RWPE2 (cell line): Measurements from ENCODE around the gene INPP5A.
A peak's percentile ranks its signal among the peaks of the same experiment; 100 is the strongest.

Experiments
- ATAC-seq: fragments of 200-7000 bp; cut with Tn5 transposase; 3 replicates; pipeline ENCODE4 v1.9.1; 2021; ENCODE audit warnings: low read depth
- DNase-seq: peaks from one replicate; pipeline ENCODE4 v3.0.0-alpha.2; 2020; ENCODE audit warnings: low spot score
- H3K27ac ChIP-seq: fragments of 450-650 bp; 2 replicates; pipeline ENCODE4 v1.5.1; 2017; ENCODE audit warnings: mild to moderate bottlenecking; ENCODE audit not compliant: poor library complexity, severe bottlenecking
- H3K27me3 ChIP-seq: fragments of 250-450 bp; sonication (Bioruptor Pico); 2 replicates; pipeline ENCODE4 v1.5.1; 2021; ENCODE audit warnings: mild to moderate bottlenecking, moderate library complexity; ENCODE audit not compliant: insufficient read depth, poor library complexity, severe bottlenecking
- H3K36me3 ChIP-seq: fragments of 250-450 bp; sonication (Bioruptor Pico); 2 replicates; pipeline ENCODE4 v1.5.1; 2020; ENCODE audit warnings: low read depth, mild to moderate bottlenecking, moderate library complexity
- H3K4me1 ChIP-seq: fragments of 250-450 bp; sonication (Bioruptor Pico); 2 replicates; pipeline ENCODE4 v1.5.1; 2021; ENCODE audit warnings: mild to moderate bottlenecking, moderate library complexity; ENCODE audit not compliant: insufficient read depth, poor library complexity, severe bottlenecking
- H3K4me3 ChIP-seq: fragments of 250-450 bp; sonication (Bioruptor Pico); 2 replicates; pipeline ENCODE4 v1.5.1; 2021; ENCODE audit warnings: mild to moderate bottlenecking, moderate library complexity; ENCODE audit not compliant: severe bottlenecking
- H3K9me3 ChIP-seq: fragments of 250-450 bp; sonication (Bioruptor Pico); 2 replicates; pipeline ENCODE4 v1.5.1; 2021; ENCODE audit warnings: mild to moderate bottlenecking, moderate library complexity; ENCODE audit not compliant: severe bottlenecking
- TF ChIP-seq, protein P1 (sequence below): fragments of 450-650 bp; IDR thresholded peaks from one replicate; pipeline ENCODE4 v1.5.1; 2017; ENCODE audit warnings: mild to moderate bottlenecking, moderate library complexity; ENCODE audit not compliant: poor library complexity, severe bottlenecking

INPP5A gene

DNA sequence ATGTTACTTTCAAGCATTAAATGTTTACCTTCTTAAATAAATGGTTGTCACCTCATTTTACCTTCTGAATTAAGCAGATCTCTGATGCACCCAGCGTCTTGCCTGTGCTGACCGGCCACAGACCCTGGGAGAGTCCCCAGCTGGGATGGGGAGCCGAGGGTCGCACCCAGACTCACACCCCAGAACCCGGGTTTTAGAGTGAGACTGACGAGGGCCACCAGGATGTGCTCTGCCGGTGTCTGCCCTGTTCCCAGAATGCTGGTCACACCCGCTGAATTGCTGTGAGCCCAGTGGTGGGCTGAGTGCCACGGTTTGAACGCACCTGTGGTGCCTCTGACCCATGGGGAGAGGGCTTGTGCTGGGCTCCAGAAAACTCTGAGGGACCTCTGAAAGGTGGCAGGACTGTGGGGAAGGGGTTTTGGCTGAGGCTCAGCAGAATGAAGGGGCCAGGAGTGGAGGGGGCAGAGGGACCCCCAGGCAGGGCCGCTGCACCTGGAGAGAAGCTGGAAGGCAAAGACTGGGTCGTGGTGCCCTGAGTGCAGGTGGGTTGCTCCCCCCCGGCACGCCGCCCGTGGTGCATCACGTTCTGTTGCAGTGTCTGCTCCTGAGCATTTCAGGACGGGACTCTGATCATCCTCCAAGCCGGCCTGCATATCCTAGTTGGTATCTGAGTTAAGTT, 39.2 kb downstream of the INPP5A start:
- Histone ChIP-seq H3K27me3 (no peaks in the 10 kb centered on the region), H3K27ac (no peak overlapping the region), H3K9me3 (no peaks in the 10 kb centered on the region), H3K4me1 (peaks cover 16% of the 10 kb centered on the region), H3K36me3 (no peaks in the 10 kb centered on the region), H3K4me3 (no peak overlapping the region)
- ATAC-seq (no peak), DNase-seq (no peak)
- TF ChIP-seq, protein P1, sequence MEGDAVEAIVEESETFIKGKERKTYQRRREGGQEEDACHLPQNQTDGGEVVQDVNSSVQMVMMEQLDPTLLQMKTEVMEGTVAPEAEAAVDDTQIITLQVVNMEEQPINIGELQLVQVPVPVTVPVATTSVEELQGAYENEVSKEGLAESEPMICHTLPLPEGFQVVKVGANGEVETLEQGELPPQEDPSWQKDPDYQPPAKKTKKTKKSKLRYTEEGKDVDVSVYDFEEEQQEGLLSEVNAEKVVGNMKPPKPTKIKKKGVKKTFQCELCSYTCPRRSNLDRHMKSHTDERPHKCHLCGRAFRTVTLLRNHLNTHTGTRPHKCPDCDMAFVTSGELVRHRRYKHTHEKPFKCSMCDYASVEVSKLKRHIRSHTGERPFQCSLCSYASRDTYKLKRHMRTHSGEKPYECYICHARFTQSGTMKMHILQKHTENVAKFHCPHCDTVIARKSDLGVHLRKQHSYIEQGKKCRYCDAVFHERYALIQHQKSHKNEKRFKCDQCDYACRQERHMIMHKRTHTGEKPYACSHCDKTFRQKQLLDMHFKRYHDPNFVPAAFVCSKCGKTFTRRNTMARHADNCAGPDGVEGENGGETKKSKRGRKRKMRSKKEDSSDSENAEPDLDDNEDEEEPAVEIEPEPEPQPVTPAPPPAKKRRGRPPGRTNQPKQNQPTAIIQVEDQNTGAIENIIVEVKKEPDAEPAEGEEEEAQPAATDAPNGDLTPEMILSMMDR: no peak

DNA sequence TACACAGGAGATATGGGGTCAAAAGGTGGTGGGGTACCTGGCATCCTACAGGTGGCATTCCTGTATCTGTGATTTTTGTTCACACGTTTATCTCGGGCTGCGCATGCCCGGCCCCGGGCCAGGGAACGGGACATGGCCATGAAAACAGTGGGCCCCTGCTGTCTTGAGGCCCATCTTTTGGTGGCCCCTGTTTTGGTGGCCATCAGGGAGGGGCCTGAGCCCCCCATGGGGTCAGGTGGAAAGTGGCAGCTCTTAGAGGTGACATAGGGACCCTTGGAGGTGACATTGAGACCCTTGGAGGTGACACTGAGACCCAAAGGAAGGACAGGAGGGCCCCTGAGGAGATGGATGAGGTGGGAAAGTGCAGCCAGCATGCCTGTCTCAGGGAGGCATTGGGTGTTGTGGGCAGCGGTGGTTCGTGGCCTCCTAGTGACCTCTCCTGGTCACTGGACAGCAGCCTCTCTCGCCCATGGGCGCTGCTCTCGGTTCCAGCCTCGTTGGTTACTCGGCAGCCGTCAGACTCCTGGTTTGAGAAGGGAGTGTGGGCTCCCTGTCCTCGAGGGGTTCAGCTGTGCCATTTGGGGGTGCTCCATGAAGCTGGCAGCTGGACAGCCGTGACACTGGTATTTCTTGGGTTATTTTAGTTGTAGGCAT, 39.9 kb downstream of the INPP5A start:
- Histone ChIP-seq H3K4me3 (no peak overlapping the region), H3K36me3 (no peaks in the 10 kb centered on the region), H3K27me3 (no peaks in the 10 kb centered on the region), H3K27ac (no peak overlapping the region), H3K4me1 (peaks cover 14% of the 10 kb centered on the region), H3K9me3 (no peaks in the 10 kb centered on the region)
- ATAC-seq (peak; percentile 31; the same call in 1 of the 3 replicates), DNase-seq (no peak)
- TF ChIP-seq, protein P1: no peak

DNA sequence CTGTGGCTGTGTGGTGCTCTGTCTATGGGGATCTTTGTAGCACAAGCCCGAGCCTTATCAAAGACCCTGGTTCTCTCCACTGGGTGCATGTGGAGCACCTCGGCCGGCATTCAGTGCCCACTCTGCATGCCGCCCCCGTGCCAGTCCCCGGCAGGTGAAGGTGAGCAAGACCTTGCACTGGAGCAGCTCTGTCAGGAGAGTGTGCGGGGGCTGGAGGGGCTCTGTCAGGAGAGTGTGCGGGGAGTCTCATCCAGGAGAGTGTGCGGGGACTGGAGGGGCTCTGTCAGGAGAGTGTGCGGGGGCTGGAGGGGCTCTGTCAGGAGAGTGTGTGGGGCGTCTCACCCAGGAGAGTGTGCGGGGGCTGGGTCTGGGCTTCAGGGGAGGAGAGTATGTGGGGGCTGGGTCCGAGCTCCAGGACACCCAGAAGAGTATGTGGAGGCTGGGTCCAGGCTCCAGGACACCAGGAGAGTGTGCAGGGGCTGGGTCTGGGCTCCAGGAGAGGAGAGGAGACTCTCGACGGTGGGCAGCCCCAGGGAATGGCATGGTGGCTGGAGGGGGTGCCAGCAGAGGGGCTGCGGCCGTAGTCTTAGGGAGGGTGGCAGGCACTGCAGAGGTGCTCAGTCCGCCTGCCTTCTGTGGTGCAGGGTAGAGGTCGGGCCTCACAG, 40.8 kb downstream of the INPP5A start:
- Histone ChIP-seq H3K27me3 (no peaks in the 10 kb centered on the region), H3K36me3 (no peaks in the 10 kb centered on the region), H3K27ac (no peak overlapping the region), H3K4me1 (peaks cover 10% of the 10 kb centered on the region), H3K9me3 (no peaks in the 10 kb centered on the region), H3K4me3 (no peak overlapping the region)
- TF ChIP-seq, protein P1: no peak
- no peak for DNase-seq
- ATAC-seq: no peak

DNA sequence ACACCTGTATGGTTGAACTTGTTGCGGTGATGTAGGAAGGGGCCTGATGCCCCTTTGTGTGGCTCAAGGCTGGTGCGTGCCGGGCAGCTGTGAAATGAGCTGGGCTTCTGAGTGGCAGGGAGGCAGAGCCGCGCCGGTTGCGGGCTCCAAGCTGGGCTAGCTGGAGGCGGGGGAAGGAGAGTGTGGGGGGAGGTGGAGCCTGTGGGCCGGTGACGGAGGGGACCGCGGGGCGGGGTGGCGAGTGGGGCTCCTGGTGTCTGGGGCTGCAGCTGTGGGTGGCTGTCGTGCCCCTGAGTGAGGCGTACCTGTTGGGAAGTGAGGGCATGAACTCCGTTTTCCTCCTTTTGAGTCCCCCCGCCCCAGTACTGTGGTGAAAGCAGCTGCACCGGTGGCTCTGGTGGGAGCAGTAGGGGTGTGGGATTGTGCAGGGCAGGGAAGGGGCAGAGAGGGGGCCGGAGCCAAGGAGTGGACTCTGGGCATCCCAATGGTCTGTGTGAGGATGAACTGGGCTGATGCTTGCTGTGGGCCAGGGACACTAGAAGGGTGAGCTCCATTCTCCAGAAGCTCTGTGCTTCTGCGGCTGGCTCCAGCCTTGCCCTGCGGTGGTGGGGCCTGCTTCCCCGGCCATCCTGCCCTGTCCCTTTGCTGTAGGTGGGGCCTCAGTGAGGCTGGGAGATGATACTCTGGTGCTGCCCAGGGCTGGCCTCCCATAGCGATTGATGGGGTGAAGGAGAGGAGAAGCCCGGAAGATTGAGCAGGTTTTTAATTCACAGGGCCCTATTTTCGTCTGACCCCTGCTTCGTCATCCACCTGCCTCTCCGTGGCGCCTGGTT, 41.7 kb downstream of the INPP5A start:
- ATAC-seq: no peak
- no peaks in the 10 kb centered on the region for H3K36me3 ChIP-seq
- H3K4me3 ChIP-seq: no peak overlapping the region
- no peak overlapping the region for H3K27ac ChIP-seq
- TF ChIP-seq, protein P1: no peak
- no peaks in the 10 kb centered on the region for H3K9me3 ChIP-seq
- no peaks in the 10 kb centered on the region for H3K27me3 ChIP-seq
- H3K4me1 ChIP-seq: peaks cover 10% of the 10 kb centered on the region
- DNase-seq: no peak
